Thoracic aorta (tissue), 2 donors: Measurements from ENCODE around the gene HLA-DMA. TPM values are rescaled to one million over a fixed set of nuclear protein-coding genes. Genes with fewer than 3 reads are reported as not detected.

Experiments used
- ATAC-seq: fragments of 150-250 bp; one replicate; pipeline ENCODE4 v1.8.0; 2017; ENCODE audit warnings: low read depth; ENCODE audit not compliant: insufficient number of reproducible peaks, low FRiP score
- DNase-seq: peaks from one replicate; pipeline ENCODE4 v3.0.0-alpha.2; 2020; ENCODE audit warnings: low spot score
- H3K27ac ChIP-seq, 2 donors: fragments of 200-600 bp; sonication (generic); 1 replicate in 1 of 2; 2 replicates in 1 of 2; pipeline ENCODE4 v1.5.1; 2016; ENCODE audit warnings: mild to moderate bottlenecking in 2 of 2, moderate library complexity in 2 of 2
- H3K27me3 ChIP-seq: fragments of 200-600 bp; sonication (generic); replicated peaks from 2 replicates; pipeline ENCODE4 v1.6.0; 2016; ENCODE audit warnings: mild to moderate bottlenecking; ENCODE audit not compliant: insufficient read depth
- H3K36me3 ChIP-seq: fragments of 200-600 bp; sonication (generic); one replicate; pipeline ENCODE4 v1.5.1; 2016
- H3K4me1 ChIP-seq, 2 donors: fragments of 200-600 bp; sonication (generic); 1 replicate in 1 of 2; 2 replicates in 1 of 2; pipeline versions ENCODE4 v1.5.1 to v1.6.0; 2016; ENCODE audit warnings: low read depth in 2 of 2, mild to moderate bottlenecking in 1 of 2; ENCODE audit not compliant: control insufficient read depth in 1 of 2
- H3K4me3 ChIP-seq: fragments of 200-600 bp; sonication (generic); 2 replicates; pipeline ENCODE4 v1.5.1; 2016; ENCODE audit warnings: mild to moderate bottlenecking
- H3K9me3 ChIP-seq: fragments of 200-600 bp; sonication (generic); 2 replicates; pipeline ENCODE4 v1.5.1; 2016
- CTCF ChIP-seq: fragments of 200-600 bp; sonication (generic); IDR thresholded peaks from one replicate; pipeline ENCODE4 v1.5.1; 2019; ENCODE audit warnings: antibody characterized with exemption
- total RNA-seq, 2 donors: library from RNA; depleted of rRNA; stranded (reverse); fragments of >200 nt; gene quantifications; one replicate each; pipeline versions ENCODE4 v1.1.0 to v1.2.3, GENCODE V29; 2016

The HLA-DMA gene
- total RNA-seq, 2 donors from 2014 or later: 41.7 to 53.2 TPM

GRCh38 chr6:32950010-32950409 is 2.9 kb downstream of the HLA-DMA start:
- Histone ChIP-seq H3K4me1 (no peaks in the 10 kb centered on the region), H3K4me3 (no peak overlapping the region), H3K27ac (no peak overlapping the region), H3K9me3 (no peaks in the 10 kb centered on the region), H3K36me3 (no peaks in the 10 kb centered on the region), H3K27me3 (no peaks in the 10 kb centered on the region)
- no peak for ATAC-seq
- TF ChIP-seq CTCF: no peak
- DNase-seq: no peak

DNA sequence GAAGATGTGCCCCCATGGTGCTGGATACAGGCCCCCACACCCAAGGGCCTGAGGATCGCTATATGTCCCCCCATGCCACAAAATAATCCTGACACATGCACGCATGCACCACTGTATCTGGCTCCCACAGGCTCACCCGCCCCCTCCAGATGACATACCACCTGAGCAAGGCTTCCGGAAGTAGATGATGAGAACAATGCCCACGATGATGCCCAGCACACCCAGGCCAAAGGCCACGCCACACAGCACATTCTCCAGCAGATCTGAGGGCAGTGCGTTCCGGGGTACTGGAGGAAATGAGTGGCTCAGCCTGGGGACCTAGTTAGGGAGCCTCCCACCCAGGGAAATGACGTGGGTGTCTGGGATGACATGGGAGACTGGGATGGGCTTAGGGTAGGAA is 3.8 kb downstream of the HLA-DMA start:
- H3K36me3 ChIP-seq: no peaks in the 10 kb centered on the region
- no peaks in the 10 kb centered on the region for H3K27me3 ChIP-seq
- H3K4me1 ChIP-seq: no peaks in the 10 kb centered on the region
- no peak for TF ChIP-seq CTCF
- no peak overlapping the region for H3K4me3 ChIP-seq
- DNase-seq: no peak
- no peak overlapping the region for H3K27ac ChIP-seq
- no peaks in the 10 kb centered on the region for H3K9me3 ChIP-seq
- no peak for ATAC-seq

- no peaks in the 10 kb centered on the region for H3K36me3 ChIP-seq
- H3K4me1 ChIP-seq: no peaks in the 10 kb centered on the region
- H3K4me3 ChIP-seq: no peak overlapping the region
- TF ChIP-seq CTCF: no peak
- DNase-seq (no peak), ATAC-seq (no peak)
- no peaks in the 10 kb centered on the region for H3K27me3 ChIP-seq
- H3K9me3 ChIP-seq: no peaks in the 10 kb centered on the region
- no peak overlapping the region for H3K27ac ChIP-seq
Measured at GRCh38 chr6:32947552-32948465, 5.1 kb downstream of the HLA-DMA start.

DNA sequence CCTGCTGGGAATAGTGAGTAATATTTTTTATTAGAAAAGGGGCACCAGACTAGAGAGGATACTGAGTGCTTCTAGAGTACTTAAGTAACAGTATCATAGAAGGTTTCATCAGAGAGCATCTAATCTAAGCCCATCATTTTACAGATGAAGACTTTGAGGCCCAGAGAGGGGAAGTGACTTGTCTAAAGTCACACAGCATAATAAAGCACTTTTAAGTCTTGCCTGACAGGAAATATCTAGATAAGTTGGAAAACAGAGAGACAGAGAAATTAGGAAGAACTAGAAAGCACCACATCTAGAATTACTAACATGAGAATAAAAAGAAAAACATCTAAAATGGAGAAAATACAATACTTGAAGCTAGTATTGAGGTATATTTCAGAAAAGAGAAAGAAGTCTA is 6.0 kb downstream of the HLA-DMA start:
- DNase-seq (no peak), ATAC-seq (no peak)
- no peak for TF ChIP-seq CTCF
- H3K9me3 ChIP-seq: no peaks in the 10 kb centered on the region
- no peaks in the 10 kb centered on the region for H3K36me3 ChIP-seq
- H3K4me1 ChIP-seq: no peaks in the 10 kb centered on the region
- H3K27me3 ChIP-seq: no peaks in the 10 kb centered on the region
- no peak overlapping the region for H3K27ac ChIP-seq
- H3K4me3 ChIP-seq: no peak overlapping the region

DNA sequence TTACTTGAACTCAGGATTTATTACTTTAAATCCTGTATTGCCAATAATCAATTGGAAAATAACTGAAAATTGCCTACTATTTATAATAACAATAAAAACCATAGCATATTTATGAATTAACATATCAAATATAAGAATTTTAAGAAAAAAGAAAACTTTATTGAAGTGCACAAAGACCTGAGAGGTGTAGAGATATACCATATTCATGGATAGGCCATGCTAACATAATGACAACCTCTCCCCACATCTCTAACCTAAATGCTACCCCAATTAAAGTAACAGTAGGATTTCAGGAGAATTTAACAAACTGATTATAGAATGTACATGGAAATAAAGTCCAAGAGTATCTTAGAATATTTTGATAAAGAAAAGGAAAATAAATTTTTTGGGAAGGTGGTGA is 6.9 kb downstream of the HLA-DMA start:
- Histone ChIP-seq H3K27ac (no peak overlapping the region), H3K36me3 (no peaks in the 10 kb centered on the region), H3K4me3 (no peak overlapping the region), H3K9me3 (no peaks in the 10 kb centered on the region), H3K4me1 (no peaks in the 10 kb centered on the region), H3K27me3 (no peaks in the 10 kb centered on the region)
- ATAC-seq (no peak), DNase-seq (no peak)
- no peak for TF ChIP-seq CTCF
